DMS79 treated with DMSO at 0.1 percent for 48 hours (cell line): ENCODE measurements around the gene POLR1G.

Experiments used
- DNase-seq: peaks from one replicate; lab custom pipeline; 2025; lab: John Stamatoyannopoulos, UW

POLR1G gene, protein sequence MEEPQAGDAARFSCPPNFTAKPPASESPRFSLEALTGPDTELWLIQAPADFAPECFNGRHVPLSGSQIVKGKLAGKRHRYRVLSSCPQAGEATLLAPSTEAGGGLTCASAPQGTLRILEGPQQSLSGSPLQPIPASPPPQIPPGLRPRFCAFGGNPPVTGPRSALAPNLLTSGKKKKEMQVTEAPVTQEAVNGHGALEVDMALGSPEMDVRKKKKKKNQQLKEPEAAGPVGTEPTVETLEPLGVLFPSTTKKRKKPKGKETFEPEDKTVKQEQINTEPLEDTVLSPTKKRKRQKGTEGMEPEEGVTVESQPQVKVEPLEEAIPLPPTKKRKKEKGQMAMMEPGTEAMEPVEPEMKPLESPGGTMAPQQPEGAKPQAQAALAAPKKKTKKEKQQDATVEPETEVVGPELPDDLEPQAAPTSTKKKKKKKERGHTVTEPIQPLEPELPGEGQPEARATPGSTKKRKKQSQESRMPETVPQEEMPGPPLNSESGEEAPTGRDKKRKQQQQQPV

DNA sequence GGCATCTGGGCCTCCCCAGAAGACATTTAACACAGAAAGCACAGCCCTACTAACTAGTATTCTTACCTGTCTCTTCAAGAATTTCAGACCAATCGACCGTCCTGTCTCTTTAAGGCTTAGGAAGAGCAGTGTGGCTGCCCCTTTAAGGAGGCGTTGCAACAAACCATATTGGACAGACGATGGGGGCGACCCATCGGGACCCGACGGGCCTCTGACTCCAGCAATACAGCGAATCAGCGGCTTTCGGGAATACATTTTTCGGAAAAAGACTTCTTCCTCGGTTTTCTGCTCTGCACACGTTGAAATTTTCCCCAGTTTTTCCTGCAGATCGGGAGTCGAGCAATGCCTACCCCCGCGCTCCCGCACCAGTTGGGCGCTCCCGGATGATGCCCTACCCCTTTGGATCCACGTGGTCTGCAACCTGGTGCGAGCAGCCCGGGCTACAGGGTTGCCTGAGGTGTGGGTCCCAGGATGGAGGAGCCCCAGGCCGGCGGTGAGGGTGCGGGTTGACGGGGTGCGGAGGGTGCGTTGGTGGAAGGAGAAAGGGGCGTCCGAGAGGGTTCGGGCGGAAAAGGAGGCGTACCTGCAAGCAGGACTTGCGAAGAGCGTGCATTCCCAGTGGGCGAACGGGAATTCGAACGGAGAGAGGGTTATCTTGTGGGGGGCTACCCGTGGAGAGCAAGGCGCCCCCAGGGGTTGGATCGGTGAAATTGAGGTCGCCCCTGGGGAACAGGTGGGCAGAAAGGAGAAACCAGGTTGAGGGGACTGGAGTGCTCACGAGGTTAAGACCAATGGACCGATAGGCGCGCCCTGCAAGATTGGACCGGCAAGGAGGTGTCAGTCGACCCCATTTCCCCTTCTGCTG lies at the start of gene POLR1G:
Gene POLR1G (plus strand): TSS at position 419 of the 865 bp plus-strand sequence. CDS start 53 bp downstream, at position 472.
- peak; percentile 88 for DNase-seq

DNA sequence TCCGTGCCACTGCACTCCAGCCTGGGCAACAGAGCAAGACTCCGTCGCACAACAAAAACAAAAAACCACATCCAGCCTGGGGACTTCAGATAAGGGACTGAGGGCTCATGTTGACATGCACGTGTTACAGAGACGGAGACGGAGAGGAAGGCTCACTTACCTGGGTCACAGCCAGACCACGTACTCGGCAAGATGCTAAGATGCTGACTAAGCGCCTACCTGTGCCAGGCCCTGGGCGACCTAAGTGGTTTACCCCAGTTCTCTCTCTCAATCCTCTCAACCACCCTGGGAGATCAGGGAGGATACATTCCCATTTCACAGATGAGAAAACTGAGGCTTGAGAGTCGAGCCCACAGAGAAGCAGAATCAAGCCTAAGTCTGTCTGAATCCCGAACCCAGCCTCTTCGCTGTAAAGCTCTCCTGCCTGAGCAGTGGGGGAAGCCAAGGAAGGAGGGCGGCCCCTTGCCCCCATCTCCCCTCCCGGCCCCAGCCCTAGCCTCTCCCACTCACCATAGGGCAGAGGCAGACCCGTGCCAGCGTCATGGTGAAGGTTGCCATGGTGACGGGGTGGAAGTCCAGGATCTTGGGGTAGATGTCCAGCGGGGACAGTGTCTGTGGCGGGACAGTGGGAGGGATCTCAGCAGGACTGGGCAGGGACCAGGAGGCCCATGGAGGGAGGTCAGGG lies 49.5 kb upstream of the POLR1G start:
- no peak for DNase-seq

DNA sequence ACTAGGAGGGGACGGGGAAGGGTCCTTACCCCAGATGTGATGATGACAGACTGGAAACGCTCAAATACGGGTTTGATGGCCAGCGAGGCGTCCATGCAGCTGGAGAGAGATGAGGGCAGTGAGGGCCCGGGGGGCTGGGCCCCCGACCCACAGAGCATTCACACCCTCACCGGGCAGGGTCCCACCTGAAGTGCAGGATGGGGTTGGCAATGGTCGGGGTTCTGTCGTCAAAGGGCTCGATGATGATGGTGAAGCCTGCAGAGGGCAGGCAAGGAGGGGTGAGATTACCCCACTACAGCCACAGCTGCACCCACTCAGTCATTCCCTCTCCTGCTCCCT lies 49.0 kb upstream of the POLR1G start:
- no peak for DNase-seq

DNA sequence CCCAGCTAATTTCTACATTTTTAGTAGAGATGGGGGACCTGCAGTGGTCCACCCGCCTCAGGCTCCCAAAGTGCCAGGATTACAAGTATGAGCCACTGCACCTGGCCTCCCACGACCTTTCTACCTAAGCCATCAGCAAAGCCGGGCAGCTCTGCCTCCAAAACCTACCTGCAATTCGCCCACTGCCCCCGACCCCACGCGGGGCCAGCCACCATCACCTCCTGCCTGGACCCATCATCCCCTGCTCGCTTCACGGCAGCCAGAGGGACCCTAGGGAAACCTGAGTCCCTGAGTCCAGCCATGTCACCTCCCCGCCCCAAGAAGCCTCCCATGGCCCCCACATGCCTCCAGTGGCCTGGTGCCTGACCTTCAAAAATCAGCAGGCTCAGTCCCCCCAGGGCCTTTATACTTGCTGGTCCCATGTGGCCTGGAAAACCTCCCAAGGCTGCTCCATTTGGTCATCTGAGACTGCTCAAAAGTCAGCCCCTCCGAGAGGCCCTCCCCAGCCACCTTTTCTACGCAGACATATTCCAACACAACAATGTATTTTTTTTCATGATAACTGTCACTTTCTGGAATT lies 48.1 kb upstream of the POLR1G start:
- no peak for DNase-seq

DNA sequence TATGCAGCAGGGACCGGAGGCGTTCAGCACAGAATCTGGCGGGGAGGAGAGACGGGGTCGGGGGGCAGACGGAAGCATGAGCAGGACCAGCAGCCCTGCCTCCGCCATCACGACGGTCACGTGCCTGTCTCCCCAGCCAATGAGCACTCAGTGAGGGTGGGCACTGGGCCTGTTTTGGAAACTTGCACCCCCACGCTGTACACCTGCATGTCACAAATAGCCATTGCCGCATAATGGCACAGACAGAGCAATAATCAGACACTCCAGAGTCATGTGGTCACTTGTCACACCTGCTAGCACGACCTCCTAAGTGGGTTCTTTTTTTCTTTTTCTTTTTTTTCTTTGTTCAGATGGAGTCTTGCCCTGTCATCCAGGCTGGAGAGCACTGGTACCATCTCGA lies 44.8 kb upstream of the POLR1G start:
- DNase-seq: no peak

DNA sequence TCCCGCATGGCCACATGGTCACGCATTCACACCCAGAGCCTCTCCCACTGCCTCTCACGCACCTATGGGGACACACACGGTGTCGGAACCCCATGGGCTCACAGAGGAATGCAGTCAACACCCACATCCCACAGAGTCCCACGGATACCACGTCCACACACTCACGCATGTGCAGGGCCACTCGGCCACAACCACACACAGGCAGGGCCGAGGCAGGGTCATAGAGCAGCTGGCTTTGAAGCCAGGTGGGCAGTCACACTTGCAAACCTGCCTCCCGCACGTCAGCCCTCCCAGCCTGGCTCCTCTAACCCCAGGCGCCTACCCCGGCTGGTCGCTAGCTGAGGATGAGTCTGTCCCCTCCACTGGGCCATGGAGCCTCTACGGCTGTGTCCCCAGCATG lies 44.2 kb upstream of the POLR1G start:
- DNase-seq: no peak

DNA sequence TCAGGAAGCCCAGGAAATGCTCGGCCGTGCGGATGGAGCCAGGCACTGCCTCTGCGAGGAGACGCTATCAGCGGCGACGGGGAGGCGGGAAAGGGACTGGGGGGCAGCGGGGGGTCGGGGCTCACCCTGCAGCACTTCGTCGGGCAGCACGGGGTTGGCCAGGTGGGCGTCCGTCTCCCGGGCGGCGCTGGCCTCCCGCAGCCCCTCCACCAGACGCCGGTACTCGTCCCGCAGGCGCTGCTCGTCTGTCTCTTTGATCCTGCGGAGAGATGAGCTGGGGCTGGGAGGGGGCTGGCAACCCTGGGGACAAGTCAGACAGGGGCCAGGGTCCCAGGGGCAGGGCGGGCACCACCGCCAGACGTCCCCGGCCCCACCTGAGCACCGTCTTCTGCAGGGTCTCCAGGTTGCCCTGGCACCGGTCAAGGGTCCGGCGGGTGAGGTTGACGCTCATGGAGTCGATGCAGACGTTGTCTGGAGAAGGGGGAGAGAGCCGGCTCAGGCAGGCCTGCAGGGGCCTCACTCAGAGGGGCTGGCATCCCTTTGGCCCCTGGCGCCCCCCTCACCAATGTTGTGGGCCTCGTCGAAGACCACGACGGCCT lies 42.5 kb upstream of the POLR1G start:
- DNase-seq: no peak

DNA sequence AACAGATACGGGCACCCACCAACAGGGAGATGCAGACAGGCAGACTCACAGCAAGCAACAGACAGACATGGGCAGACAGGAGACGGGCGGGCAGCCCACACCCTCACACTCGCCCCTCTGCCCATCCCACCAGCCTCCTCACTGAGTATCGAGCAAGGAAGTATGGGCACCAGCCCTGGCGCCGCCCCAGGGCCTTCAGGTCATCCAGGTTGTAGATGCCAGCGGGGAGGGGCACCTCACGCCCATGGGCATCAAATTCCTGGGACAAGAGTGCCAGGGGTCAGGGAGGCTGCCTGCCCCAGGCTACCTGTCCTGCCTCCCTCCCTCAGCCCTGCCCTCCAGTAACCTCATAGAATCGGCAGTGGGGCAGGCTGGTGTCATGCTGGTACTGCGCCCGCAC lies 41.7 kb upstream of the POLR1G start:
- no peak for DNase-seq

DNA sequence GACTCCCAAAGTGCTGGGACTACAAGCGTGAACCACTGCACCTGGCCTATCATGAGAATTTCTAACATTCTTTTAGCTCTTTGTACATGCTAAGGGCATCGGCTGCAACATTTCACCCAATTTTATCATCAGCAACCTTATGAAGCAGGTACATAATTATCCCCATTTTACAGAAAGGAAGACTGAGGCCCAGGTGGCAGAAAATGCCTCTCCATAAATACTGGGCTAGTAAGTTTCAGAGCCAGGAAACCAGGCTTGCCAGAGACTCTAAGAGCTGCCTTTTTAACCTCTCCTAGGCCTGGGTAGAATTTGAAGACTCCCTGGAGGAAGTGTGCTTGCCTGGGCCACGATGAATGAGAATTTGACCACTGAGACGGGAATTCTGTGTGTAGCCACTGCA lies 38.3 kb upstream of the POLR1G start:
- DNase-seq: no peak

DNA sequence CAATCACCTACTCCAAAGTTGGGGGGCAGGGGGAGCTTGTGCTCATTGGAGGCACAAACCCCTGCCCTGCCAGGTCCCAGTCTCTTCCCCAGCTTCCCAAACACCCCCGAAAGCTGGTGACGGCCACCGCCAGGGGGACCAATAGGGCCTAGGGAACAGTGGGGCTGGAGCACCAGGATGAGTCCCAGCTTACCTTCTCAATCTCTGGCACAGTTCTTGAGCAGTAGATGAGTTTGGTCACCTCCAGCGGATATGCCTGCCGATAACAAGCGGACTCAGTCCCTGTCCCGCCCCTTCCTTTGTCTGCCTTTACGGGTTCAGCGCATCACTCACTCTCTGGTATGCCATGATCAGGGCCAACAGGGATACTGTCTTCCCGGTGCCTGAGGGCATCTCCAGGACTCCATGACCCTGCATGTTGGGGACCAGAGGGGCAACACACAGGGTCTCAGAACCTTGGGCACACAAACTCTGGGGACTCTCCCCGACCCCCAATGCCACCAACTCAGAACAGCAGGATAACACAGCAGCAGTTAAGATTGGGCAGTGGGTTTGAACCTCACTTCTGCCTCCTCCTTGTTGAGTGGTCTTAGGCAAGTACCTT lies 37.6 kb upstream of the POLR1G start:
- no peak for DNase-seq

DNA sequence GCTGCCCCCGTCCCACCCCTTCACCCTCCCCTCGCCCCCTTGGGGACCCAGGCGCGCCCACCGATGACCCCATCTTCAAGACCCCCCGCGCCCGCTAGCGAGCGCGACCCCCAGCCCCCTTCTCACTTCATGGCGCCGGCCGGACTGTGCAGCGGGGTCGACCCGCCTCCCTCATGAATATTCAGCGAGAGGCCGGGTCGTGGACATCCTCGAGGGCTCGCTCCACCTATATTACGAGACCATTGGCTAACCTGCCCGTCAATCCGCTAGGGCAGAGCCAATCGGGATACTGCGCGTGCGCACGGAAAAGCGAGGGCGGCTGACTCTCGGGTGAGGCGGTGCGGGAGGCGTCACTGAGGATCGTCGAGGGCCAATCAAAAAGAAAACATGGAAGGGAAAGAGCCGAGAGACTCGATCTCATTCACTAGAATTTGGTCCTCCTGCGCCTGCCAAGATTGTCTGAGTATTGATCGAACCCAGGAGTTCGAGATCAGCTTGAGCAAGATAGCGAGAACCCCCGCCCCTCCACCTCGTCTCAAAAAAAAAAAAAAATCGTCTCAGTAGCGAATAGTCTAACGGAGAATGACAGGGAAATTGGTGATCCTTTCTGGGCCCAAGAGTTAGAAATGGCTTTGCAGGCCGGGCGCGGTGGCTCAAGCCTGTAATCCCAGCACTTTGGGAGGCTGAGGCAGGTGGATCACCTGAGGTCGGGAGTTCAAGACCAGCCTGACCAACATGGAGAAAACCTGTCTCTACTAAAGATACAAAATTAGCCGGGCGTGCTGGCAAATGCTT lies 35.8 kb upstream of the POLR1G start, which contains the start of gene ERCC2:
Gene ERCC2 (minus strand): TSS at position 164 of the 795 bp plus-strand sequence. CDS start 33 bp downstream, at position 131.
- DNase-seq: peak; percentile 97

DNA sequence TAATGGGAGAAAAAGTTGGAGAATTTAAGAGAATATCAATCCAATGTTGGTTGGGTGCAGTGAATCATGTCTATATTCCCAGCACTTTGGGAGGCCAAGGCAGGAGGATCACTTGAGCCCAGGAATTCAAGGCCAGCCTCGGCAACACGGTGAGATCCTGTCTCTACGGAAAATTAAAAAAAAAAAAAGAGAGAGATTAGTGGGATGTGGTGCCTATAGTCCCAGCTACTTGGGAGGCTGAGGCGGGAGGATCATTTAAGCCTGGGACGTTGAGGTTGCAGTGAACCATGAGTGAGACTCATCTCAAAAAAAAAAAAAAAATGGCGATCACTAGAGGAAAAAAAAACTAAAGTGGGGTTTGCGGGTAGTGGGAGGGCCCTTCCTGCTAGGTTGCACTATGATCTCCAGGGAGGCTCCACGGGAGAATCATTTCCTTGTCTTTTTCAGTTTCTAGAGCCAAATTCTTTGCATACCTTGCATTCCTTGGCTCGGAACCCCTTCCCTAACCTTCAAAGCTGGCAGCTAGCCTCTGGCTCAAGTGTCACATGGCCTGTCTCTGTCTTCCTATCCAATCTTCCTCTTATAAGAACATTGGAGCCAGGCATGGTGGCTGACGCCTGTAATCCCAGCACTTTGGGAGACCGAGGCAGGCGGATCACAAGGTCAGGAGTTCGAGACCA lies 30.3 kb upstream of the POLR1G start:
- no peak for DNase-seq

DNA sequence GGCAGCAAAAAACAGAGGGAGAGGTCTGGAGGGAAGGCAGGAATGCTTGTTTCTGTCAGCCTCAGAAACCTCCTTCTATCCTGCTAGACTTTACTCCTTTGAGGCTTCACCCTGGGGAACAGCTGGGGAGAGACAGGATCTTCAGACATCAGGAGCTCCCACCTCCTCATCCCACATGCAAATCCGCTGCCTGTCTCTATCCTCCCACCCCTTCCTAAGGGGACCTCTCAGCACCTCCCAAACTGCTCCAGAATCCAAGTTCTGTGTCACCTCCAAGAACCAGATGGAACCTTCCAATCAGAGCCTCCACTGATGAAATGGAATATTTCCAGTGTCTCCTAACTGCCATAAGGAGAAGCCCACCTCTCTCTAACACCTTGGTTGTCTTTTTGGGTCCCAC lies 26.3 kb upstream of the POLR1G start:
- no peak for DNase-seq

DNA sequence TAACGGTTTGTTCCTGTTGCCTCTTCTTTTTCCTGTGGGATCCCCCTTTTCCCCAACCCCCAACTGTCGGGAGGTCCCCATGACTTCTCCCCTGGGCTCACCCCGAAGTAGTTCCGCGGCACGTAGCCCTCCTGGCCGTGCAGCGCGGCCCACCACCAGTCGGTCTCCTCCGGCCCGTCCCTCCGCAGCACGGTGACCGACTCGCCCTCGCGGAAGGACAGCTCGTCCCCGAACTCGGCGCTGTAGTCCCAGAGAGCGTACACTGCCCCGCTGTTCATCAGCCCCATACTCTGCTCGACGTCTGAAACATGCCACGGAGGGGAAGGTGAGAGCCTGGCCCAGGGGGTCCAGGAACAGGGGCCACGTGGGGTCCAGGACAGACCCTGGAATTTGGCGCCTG lies 24.0 kb upstream of the POLR1G start:
- no peak for DNase-seq

DNA sequence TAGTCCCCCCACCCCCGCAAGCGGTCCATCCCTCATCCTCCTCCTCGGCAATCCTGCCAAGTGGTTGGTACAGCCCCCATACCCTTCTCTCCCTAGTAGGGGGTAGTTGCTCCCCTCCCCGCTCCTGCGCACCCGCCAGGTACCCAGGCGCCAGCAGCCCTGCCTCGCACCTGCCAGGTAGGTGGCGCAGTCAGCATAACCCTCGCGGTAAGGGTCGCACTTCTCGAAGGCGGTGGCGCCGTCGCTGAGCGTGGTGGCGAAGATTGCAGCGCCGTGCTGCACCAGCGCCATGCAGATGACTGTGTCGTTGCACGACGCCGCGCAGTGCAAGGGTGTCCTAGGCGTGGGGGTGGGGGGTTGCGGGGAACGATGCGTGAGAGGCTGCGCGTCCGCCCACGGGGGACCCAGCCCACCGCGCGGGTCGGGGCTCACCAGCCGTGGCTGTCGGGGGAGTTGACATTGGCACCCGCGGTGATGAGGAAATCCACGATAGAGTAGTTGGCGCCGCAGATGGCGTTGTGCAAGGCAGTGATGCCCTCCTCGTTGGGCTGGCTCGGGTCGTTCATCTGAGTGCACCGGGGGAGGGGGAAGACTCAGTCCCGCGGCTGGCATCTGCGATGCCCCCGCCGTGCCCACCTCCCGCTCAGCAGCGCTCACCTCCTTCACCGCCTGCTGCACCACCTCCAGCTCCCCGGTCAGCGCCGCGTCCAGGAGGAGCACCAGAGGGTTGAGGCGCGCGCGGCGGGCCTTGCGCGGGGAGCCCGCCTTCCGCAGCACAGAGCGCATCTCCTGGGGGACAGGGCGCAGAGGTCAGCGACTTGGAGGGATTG lies 20.8 kb upstream of the POLR1G start:
- peak; percentile 12 for DNase-seq

DNA sequence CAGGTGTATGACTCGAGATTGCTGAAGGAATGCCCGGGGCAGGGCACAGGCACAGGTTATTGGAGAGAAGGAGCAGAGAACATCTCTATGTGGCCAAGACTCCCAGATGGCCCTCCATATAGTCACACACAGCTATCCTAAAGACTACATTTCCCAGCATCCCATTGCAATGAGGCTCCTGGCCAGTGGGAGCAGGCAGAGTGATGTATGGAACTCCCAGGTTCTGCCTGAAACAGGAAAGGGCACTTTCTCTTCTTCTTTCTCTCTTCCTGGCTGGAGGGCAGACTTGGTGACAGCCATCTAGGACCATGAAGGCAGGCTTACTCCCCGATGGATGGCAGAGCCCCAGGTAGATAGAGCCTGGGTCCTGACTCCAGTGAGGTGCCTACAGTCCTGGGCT lies 15.1 kb upstream of the POLR1G start:
- DNase-seq: no peak

DNA sequence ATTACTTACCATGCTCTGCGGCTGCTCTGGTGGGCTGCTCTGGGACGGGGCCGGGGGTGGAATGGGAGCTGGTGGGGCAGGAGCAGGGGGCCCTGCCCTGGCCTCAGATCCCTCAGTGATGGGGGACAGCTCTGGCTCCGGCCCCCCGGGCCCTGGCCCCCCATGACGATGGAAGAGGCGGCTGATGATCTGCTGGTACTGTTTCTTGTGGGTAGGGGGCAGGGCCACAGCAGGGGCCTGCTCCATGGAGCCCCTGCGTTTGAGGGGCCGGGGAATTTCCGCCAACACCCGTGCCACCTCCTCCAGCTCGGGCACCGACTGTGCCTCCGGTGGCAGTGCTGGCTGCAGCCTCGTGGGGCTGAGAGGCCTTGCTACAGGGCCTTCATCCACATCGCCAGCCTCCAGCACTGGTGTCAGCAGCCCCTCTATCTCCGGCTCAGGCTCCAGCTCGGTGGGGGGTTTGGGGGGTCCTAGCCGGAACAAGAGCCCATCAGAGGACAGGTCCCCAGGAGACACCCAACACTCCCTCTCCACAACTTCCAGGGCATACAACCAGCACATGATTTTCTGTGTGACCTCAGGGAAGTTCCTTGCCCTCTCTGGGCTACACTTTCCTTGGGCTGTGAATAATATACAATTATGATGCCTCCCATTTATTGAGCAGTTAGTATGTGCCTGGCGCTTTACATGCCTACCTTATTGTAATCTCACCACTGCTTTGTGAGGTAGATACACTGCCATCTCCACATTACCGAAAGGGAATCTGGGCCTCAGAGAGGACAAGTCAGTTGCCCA lies 14.4 kb upstream of the POLR1G start:
- DNase-seq: no peak
